Measurements from ENCODE around the gene RNASEH2A.

- TF ChIP-seq, protein P1, sequence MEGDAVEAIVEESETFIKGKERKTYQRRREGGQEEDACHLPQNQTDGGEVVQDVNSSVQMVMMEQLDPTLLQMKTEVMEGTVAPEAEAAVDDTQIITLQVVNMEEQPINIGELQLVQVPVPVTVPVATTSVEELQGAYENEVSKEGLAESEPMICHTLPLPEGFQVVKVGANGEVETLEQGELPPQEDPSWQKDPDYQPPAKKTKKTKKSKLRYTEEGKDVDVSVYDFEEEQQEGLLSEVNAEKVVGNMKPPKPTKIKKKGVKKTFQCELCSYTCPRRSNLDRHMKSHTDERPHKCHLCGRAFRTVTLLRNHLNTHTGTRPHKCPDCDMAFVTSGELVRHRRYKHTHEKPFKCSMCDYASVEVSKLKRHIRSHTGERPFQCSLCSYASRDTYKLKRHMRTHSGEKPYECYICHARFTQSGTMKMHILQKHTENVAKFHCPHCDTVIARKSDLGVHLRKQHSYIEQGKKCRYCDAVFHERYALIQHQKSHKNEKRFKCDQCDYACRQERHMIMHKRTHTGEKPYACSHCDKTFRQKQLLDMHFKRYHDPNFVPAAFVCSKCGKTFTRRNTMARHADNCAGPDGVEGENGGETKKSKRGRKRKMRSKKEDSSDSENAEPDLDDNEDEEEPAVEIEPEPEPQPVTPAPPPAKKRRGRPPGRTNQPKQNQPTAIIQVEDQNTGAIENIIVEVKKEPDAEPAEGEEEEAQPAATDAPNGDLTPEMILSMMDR (IDR thresholded peaks at IDR 0.05) = no peak
- TF ChIP-seq FOSB (CRISPR knock-in tag; IDR thresholded peaks at IDR 0.05) (no peak), EP300 (IDR thresholded peaks at IDR 0.05) (peak in 1 of 2 experiments; percentile 72; a peak in 2 of 5 replicates), RAD21 (conservative IDR thresholded peaks at IDR 0.05 in 1 of 2, IDR thresholded peaks at IDR 0.05 in 1 of 2) (no peak), POLR2A (IDR thresholded peaks at IDR 0.05; ENCODE audit: low read length) (no peak), HDAC2 (IDR thresholded peaks at IDR 0.05) (no peak)
Observed at GRCh38 chr19:12788682-12789097, 17.7 kb upstream of the RNASEH2A start.
